ENCODE results near the gene NEDD4L.

Gene NEDD4L

GRCh38 chr18:58188996-58189395 lies 145.0 kb downstream of the NEDD4L start:
- no peak for DNase-seq

DNA sequence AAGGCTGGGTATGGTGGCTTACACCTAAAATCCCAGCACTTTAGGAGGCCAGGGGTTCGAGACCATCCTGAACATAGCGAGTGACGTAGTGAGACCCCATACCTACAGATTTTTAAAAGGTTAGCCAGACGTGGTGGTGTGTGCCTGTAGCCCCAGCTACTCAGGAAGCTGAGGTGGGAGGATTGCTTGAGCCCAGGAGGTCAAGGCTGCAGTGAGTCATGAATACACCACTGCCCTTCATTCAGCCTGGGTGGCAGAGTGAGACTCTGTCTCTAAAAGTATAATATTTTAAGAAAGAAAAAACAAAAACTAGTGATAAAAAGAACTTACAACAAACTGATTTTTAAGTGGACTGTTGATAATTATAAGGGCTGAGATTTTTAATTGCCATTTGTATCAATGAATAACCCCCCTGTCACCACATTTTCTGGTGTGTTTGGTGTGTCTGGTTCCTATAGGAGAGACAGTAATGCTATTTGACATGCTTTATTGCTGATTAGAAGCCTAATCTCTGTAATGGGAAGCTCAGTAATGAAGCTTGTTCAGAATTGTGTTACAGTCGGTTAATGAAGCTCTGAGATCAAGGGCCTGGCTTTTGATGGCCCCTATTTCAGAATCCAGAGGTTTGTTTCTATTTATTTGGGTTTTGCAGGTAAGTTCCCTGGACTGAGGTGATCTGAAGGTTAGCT lies 147.0 kb downstream of the NEDD4L start:
- no peak for DNase-seq

GRCh38 chr18:58191626-58192025 lies 147.6 kb downstream of the NEDD4L start:
- DNase-seq: no peak

DNA sequence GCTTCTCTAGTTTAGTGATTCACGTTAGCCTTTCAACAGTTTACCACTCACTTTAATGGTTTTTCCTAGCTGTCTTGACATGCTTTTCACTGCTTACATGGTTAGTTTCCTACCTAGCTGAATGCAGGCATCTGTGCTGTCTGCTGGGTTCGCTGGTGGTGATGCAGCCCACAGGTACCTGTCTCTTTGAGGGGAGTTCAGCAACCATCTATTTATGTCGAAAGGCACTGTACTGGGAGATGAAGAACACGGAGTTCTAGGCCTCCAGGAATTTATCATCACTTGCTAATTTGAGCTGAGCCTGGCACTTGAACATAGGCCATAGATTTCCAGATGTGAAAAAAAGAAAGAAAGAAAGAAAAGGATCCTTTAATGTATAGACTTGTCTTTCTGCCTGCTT lies 148.5 kb downstream of the NEDD4L start:
- no peak for DNase-seq

DNA sequence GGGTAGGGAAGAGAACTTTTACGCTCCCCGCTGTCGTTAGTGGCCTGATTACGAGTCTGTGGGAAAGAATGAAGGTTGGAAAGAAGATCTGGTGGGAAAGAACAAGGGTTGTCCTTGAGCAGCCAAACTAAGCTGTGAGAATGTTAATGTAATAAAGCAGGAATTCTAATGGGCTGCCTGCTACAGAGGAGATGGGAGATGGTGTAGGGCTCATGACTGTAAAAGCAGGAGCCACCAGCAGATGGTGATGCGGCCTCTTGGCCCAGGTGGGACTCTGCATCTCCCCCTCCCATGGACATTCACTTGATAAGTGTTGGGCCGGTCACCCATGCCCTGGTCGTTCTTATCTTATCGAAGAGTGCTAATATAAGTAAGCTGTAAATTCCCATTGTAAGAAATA lies 150.0 kb downstream of the NEDD4L start:
- DNase-seq: no peak

DNA sequence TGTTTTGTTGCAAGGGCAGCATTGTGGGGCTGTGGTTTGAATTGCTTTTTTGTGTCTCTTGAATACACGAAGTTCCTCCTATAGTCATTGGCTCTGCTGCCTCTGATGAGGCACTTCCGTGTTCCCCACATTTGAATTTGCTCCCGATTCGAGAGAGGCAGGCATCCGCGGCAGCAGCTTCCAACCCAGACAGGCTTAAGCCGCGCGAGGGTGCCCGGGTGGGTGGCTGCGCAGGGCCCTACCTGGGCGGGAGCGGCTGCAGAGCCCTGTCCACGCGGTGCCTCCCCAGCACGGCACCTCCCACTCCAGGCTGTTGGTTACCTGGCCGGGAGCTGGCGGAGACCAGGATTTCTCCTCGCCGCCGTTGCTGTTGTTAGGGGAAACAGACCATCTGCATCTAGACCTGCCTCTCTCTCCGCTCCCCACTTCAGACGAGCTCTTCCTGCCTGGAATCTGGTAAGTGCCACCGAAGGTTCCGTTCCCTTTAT lies 151.3 kb downstream of the NEDD4L start:
- no peak for DNase-seq

DNA sequence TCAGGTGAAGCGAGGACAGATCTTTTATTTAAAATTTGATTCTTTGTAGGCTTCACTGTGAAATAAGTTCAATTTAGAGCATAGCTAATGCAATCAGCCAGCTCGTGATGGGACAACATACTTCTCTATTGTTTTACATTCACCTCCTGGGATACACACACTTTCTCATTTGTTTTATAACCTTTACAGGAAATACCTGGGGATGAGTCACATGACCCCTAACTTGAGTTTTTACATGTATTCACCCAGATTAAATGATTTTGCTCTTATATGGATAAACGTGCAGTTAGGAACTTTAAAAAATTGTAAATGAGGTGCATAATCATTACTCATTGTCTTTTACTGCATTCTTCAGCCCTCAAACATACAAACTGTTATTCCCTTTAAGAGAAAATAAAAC lies 152.1 kb downstream of the NEDD4L start:
- no peak for DNase-seq

DNA sequence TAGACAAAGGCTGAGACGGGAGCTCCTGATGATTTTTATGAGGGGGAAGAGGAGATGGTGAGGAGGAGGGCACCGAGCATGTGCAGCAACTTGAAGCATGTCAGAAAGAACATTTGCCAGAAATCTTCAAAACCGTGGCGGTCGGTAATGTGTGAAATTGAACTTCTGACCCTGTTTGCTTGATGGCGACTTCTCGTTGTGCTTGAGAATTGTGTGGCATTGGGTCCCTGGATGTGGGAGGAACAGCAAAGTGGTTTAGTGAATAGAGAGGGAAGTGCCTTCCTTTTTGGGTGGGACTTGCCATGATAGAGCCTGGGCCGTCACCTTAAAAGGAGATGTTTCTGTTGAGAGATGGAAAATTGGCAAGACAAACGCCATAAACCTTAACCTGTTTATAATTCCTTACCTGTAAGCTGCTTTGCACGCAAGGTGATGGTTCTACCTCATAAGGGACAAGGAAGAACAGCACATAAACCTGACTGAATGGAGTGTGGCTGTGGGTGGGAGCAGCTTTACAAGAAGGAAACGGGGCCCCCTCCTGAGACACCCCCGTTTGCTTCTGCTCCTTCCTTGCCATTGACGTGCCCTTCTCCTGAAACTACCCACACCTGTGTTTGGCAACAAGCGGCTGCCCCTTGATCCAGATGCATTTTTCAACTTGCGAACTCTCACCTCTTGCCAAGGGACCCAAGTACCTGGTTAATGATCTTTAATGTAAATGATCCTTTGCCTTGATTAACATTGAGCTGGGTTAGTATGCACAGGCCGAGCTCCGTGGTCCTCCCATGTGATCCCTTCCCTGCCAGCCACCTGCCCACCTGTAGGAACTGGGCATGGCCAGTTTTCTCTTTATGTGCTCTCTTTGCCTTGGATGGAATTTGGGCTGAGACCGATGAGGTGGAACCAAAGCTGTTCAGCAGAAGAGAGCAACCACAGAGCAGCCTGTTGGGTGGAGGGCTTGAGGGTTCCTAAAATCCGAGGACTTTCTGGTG lies 153.2 kb downstream of the NEDD4L start:
- no peak for DNase-seq

DNA sequence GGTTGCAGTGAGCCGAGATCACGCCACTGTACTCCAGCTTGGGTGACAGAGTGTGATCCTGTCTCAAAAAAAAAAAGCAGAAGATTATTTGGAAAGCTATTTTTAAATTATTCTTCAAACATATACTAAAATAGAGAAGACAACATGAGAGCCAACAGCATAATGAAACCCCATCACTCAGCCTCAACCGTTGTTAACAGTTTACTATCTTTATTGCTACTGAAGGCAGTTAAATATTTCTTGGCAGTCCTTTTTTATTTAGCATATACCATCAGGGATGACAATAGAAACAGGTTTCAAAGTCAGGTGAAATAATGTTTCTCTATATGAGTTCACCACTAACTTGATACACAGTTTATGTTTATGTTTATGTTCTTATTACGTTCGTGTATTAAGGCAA lies 157.2 kb downstream of the NEDD4L start:
- no peak for DNase-seq

GRCh38 chr18:58201733-58202730 lies 158.0 kb downstream of the NEDD4L start:
- peak in 1 of 2 experiments; percentile 27 for DNase-seq

GRCh38 chr18:58204776-58205442 lies 160.9 kb downstream of the NEDD4L start:
- DNase-seq: peak in 1 of 2 experiments; percentile 28

DNA sequence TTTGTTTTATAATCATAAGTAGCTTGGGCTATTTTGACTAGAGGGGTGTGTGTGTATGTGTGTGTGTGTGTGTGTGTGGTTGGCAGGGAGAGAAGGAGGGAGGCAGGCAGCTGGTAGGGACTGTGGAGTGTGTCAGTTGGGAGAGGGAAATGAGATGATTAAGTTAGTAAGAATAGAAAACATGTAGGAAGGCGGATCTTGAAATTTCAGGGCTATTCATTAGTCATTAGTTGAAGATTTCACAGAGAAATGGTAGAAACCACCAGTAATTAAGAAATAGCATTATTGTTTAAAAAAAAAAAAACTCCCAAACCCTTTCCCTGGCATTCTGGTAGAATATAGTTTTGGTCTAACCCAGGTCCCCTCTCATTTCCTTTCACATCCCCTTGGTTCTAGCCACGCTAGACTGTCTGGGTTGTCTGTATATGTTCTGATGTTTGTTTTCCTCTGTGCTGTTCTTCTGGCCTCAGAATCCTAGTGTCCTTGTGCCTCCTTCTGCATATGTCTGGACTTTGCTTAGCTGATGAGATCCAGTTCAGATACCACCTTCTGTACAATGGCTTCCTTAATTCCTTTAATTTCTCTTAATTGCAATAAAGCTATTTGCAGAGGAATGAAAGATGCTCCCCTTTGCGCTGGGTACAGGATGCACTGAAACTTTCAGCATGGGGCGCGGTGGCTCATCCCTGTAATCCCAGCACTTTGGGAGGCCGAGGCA lies 161.6 kb downstream of the NEDD4L start:
- no peak for DNase-seq

- DNase-seq: no peak
Observed at GRCh38 chr18:58207520-58208152, 163.6 kb downstream of the NEDD4L start.

GRCh38 chr18:58208207-58208932 lies 164.3 kb downstream of the NEDD4L start:
- DNase-seq: no peak

GRCh38 chr18:58209326-58209725 lies 165.3 kb downstream of the NEDD4L start:
- DNase-seq: no peak

DNA sequence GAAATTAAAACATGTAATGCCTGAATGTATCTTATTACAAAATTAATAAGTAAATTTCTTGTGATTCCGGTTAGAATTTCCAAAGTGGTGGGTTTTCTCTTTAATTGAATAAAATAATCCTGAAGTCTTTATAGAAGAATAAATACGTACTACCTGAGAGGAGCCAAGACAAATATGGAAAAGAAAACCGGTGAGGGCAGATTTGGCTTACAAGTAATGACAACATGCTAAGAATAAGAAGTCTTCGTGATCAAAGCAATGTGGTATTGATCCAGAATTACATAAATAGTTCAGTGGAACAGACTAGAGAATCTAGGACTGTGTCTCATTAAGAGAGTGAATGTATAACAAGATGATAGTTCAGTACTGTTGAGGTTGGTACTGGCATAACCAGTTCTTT lies 167.5 kb downstream of the NEDD4L start:
- DNase-seq: no peak

- no peak for DNase-seq
Observed at GRCh38 chr18:58212274-58212673, 168.2 kb downstream of the NEDD4L start.

DNA sequence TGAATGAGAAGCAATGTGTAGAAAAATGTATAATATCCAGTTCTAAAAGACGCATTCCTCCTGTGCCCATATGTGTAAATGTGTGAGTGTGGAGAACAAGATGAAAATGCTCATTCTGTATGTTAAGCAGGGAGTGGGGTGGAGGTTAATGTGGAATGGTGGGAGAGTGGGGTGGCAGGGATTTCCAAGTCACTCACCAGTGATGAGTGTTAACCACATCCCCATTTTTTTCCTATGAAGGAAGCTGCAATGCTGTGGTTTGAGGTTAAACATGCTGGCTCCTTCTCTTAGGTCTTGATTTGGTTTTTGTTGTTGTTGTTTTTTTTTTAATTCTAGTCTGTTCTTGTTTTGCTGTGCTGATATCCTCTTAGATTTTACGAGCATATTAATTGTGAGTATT lies 169.4 kb downstream of the NEDD4L start:
- no peak for DNase-seq

DNA sequence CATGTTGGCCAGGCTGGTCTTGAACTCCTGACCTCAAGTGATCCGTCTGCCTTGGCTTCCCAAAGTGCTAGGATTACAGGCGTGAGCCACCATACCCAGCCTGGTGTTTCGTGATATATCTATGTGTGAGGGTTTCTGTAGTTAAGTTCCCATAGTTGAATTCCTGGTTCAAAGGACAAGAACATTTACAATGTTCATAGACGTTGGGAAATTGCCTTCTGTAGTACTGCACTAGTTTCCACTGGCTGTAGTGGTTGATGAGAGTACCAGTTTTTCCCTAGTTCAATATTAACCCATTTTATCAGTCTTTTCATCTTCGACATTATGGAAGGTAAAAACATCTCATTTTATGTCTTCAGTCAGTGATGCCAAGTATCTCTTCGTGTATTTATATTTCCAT lies 171.0 kb downstream of the NEDD4L start:
- DNase-seq: no peak

DNA sequence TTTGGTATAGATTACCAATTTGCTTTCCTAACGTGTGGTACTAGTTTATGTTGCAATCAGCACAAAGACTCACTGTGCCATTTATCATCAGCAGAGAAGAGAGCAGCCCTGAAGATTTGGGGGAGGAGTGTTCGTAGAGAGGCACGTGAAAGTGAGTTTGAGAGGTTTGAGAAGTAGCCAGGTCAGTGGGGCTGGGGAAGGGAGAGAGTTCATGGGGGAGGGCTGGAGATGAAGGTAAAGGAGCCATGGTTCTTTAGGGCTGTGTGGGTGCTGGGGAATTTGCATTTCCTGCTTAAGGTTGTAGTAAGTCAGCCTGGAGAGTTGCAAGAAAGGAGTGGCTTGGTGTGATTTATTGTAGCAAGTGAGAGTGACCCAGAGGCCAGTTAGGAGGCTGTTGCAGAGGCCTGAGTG lies 172.1 kb downstream of the NEDD4L start:
- DNase-seq: no peak
